Measurements from ENCODE around the gene ADIRF. TPM values are rescaled to one million over a fixed set of nuclear protein-coding genes. Genes with fewer than 3 reads are reported as not detected.
"Not testable (repeated sequence)": the region's sequence is repeated elsewhere in the genome, so short reads cannot be mapped to it uniquely, and the experiment has no call there.

The ADIRF gene
- polyA plus RNA-seq, 10 donors = 2.3 to 6.0 (median 3.6) TPM

DNA sequence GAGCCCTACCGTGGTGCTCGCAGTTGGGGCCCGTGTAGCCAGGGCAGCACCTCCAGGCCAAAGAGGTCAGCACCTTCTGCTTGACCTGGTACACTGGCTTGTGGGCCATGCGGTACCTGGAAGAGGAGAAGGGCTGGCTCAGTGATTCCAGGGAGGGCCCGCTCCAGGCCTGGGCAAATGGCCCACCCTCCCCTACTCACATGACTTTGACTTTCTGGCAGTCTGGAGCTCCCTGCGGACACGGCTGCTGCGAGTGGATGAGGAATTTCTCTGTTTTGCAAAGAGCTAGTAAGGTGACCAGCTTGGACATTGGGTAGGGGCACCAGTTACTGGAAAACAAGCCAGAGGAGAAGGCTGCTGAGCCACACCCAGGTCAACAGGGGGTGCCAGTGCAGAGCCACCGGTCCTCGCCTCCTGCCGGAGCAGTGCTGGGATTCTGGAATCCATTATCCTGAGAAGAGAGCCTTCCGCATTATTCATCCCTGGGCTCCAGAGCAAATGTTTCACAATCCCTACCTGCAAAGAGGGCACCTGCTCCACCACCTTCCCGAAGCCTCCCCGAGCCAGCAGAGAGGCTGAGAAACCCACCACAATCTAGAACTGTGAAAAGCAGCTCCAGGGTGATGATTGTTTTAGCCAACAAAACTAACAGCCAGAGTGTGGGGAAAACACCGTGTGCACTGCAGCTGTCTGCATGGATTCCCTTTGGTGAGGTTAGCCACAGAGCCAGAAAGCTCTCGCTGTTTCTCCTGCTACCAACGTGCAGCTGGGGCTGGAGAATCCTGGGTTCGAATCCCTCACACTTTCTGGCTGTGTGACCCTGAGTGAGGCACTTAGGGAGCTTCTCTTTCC lies 22.7 kb upstream of the ADIRF start:
- DNase-seq = peak in 1 of 3 donors; percentile 73

GRCh38 chr10:86946213-86947155 lies 21.8 kb upstream of the ADIRF start:
- no peak for DNase-seq

GRCh38 chr10:86947806-86948205 lies 20.5 kb upstream of the ADIRF start:
- DNase-seq = not testable (repeated sequence)

DNA sequence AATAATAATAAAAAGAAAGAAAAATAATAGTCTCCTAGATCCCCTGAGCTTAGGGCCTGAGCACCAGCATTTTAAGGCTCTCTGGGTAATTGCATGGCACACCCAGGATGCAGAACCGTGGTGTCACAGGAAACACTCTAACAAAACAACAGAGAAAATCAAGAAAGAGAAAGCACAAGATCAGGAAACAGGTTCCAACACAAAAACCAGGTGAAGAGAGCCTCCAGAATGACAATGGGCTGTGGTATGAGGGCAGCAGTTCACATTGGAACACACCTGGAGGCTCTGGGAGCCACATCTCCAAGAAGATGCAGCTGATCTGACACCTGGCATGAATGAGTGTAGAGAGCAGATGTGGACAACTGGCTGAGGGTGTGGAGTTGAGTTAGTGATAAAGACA lies 17.9 kb upstream of the ADIRF start:
- no peak for DNase-seq

GRCh38 chr10:86951184-86951761 lies 17.0 kb upstream of the ADIRF start:
- no peak for DNase-seq

- DNase-seq = no peak
These were observed 16.2 kb upstream of the ADIRF start for GRCh38 chr10:86952106-86952505.

DNA sequence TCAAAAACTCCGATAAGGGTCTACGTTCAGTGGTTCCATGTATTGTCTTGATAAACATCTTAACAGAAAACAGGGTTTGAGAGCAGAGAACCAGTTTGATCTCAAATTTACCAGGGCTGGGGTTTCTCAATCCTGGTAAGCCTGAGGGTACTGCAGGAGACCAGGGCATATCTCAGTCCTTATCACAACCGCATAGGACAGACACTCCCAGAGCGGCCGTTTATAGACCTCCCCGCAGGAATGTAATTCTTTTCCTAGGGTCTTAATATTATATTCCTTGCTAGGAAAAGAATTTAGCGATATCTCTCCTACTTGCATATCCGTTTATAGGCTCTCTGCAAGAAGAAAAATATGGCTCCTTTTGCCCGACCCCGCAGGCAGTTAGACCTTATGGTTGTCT lies 15.6 kb upstream of the ADIRF start:
- DNase-seq = not testable (repeated sequence)

GRCh38 chr10:86953747-86954680 lies 14.3 kb upstream of the ADIRF start:
- DNase-seq = peak; percentile 63 to 88 (median 64)

GRCh38 chr10:86954681-86955500 lies 13.4 kb upstream of the ADIRF start:
- DNase-seq = peak in 1 of 3 donors; percentile 44

- DNase-seq = peak in 1 of 3 donors; percentile 40
These were observed 12.6 kb upstream of the ADIRF start for GRCh38 chr10:86955501-86956194.

- no peak for DNase-seq
These were observed 12.0 kb upstream of the ADIRF start for GRCh38 chr10:86956195-86956847.

- DNase-seq = no peak
These were observed 11.3 kb upstream of the ADIRF start for GRCh38 chr10:86956848-86957448.

- peak in 1 of 3 donors; percentile 43 for DNase-seq
These were observed 10.7 kb upstream of the ADIRF start, which contains the start of gene MMRN2 for GRCh38 chr10:86957471-86958115. Gene MMRN2 (minus strand): TSS chr10:86957615. CDS start chr10:86957541, 74 bp downstream.

GRCh38 chr10:86958116-86958900 lies 10.0 kb upstream of the ADIRF start, which contains the start of gene SNCG:
Gene SNCG (plus strand): TSS chr10:86958599. CDS start chr10:86958698, 99 bp downstream.
- peak in 1 of 3 donors; percentile 79 for DNase-seq

GRCh38 chr10:86958901-86959736 lies 9.2 kb upstream of the ADIRF start:
- peak in 1 of 3 donors; percentile 74 for DNase-seq

GRCh38 chr10:86959737-86960002 lies 8.6 kb upstream of the ADIRF start:
- no peak for DNase-seq

Measured in muscle of back (tissue), 11 donors.